HepG2 (cell line): ENCODE results near the gene SEC14L2. TPM values are rescaled to one million over a fixed set of nuclear protein-coding genes. Genes with fewer than 3 reads are reported as not detected.

ENCODE experiments used
- ATAC-seq: fragments of 200-7000 bp; cut with Tn5 transposase; 3 replicates; pipeline ENCODE4 v1.9.1; 2020; ENCODE audit warnings: mild to moderate bottlenecking, moderate library complexity
- BruUV-seq: library from RNA; stranded (reverse); fragments of 400-500 nt; replicated peaks from 2 replicates; lab custom pipeline; 2021; lab: Mats Ljungman, UMichigan
- CTCF ChIA-PET: fragments of 300-600 bp; formaldehyde crosslinking; extraction: SDS; loops from one replicate; lab custom pipeline; 2021; ENCODE audit warnings: low total read pairs, inconsistent platforms, low intra/inter-chr PET ratio; lab: Yijun Ruan, JAX
- POLR2A ChIA-PET: fragments of 350-600 bp; sonication (Branson Sonifier 250); formaldehyde crosslinking; loops from one replicate; lab custom pipeline; 2020; ENCODE audit warnings: antibody characterized with exemption, inconsistent platforms; lab: Yijun Ruan, JAX
- DNase-seq: peaks from one replicate; pipeline ENCODE4 v3.0.0-alpha.2; 2015; ENCODE audit warnings: low spot score
- FAIRE-seq: peaks from 3 replicates; lab custom pipeline; 2011; peaks lifted over from hg19 to GRCh38; lab: Jason Lieb, UNC
- H2AFZ ChIP-seq: one replicate; pipeline ENCODE4 v1.6.1; 2011; ENCODE audit warnings: low read length, inconsistent platforms
- H3K27ac ChIP-seq: fragments of 300-600 bp; 3 replicates; pipeline ENCODE4 v1.8.0; 2011; ENCODE audit warnings: mixed run types, mild to moderate bottlenecking, mixed read lengths, low read length, inconsistent platforms; ENCODE audit not compliant: insufficient read depth; ENCODE audit errors: extremely low read length
- H3K27me3 ChIP-seq, 2 experiments: fragments of 200-600 bp in 1 of 2; 2 replicates in 1 of 2; 3 replicates in 1 of 2; pipeline versions ENCODE4 v1.6.0 to v1.8.0; 2011; ENCODE audit warnings: low read length in 2 of 2, mild to moderate bottlenecking in 2 of 2, moderate library complexity in 2 of 2, inconsistent platforms in 1 of 2; ENCODE audit not compliant: insufficient read depth in 2 of 2, control insufficient read depth in 1 of 2
- H3K36me3 ChIP-seq, 2 experiments: fragments of 200-600 bp in 1 of 2; replicated peaks in 1 of 2; 2 replicates in 1 of 2; 3 replicates in 1 of 2; pipeline versions ENCODE4 v1.5.1 to v1.8.0; 2011; ENCODE audit warnings: low read length in 2 of 2, inconsistent platforms in 1 of 2; ENCODE audit not compliant: insufficient read depth in 2 of 2, control insufficient read depth in 1 of 2
- H3K4me1 ChIP-seq: 2 replicates; pipeline ENCODE4 v1.5.1; 2012; ENCODE audit warnings: low read length, inconsistent platforms; ENCODE audit not compliant: insufficient read depth
- H3K4me2 ChIP-seq: 2 replicates; pipeline ENCODE4 v1.6.0; 2011; ENCODE audit warnings: low read depth, low read length, inconsistent platforms
- H3K4me3 ChIP-seq, 3 experiments: fragments of 200-600 bp in 1 of 3; sonication (generic), shearing (Covaris generic) in 1 of 3; replicated peaks in 1 of 3; 2 replicates each; pipeline ENCODE4 v1.5.1; 2011 to 2016; ENCODE audit warnings: low read length in 3 of 3, inconsistent platforms in 2 of 3, low read depth in 2 of 3, mild to moderate bottlenecking in 2 of 3, control low read depth in 1 of 3, mixed read lengths in 1 of 3; ENCODE audit not compliant: insufficient read depth in 1 of 3
- H3K79me2 ChIP-seq: one replicate; pipeline ENCODE4 v1.6.1; 2011; ENCODE audit warnings: low read length, inconsistent platforms; ENCODE audit not compliant: insufficient read depth
- H3K9ac ChIP-seq: 2 replicates; pipeline ENCODE4 v1.6.0; 2011; ENCODE audit warnings: mild to moderate bottlenecking, low read depth, low read length, inconsistent platforms; ENCODE audit not compliant: insufficient read depth
- H3K9me3 ChIP-seq: 2 replicates; pipeline ENCODE4 v1.5.1; 2012; ENCODE audit warnings: mild to moderate bottlenecking, low read length
- H4K20me1 ChIP-seq: 2 replicates; pipeline ENCODE4 v1.6.0; 2011; ENCODE audit warnings: inconsistent platforms, mild to moderate bottlenecking, low read length, moderate library complexity; ENCODE audit not compliant: insufficient read depth
- BHLHE40 ChIP-seq: IDR thresholded peaks from 2 replicates; pipeline ENCODE4 v1.6.1; 2011; ENCODE audit warnings: low read length, improper control_type of control experiment
- HOXA9 ChIP-seq: sonication (generic); formaldehyde crosslinking; IDR thresholded peaks from 2 replicates; pipeline ENCODE4 v1.8.1; 2022; ENCODE audit warnings: missing genetic modification reagents, mild to moderate bottlenecking, moderate library complexity, borderline replicate concordance
- KLF12 ChIP-seq: sonication (generic); formaldehyde crosslinking; IDR thresholded peaks from 2 replicates; pipeline ENCODE4 v1.4.0; 2020; ENCODE audit warnings: missing genetic modification reagents, borderline replicate concordance
- NFE2 ChIP-seq: sonication (generic); formaldehyde crosslinking; IDR thresholded peaks from 2 replicates; pipeline ENCODE4 v1.4.0; 2020; ENCODE audit warnings: missing genetic modification reagents
- NR2C2 ChIP-seq: sonication (generic); formaldehyde crosslinking; IDR thresholded peaks from 2 replicates; pipeline ENCODE4 v1.4.0; 2020; ENCODE audit warnings: missing genetic modification reagents, mild to moderate bottlenecking, moderate library complexity, borderline replicate concordance
- SP4 ChIP-seq: sonication (generic); formaldehyde crosslinking; IDR thresholded peaks from 2 replicates; pipeline ENCODE4 v1.8.1; 2023; ENCODE audit warnings: mild to moderate bottlenecking, missing genetic modification reagents
- TFDP2 ChIP-seq: sonication (generic); formaldehyde crosslinking; IDR thresholded peaks from 2 replicates; pipeline ENCODE4 v1.4.0; 2020; ENCODE audit warnings: missing genetic modification reagents
- ZNF260 ChIP-seq: sonication (generic); formaldehyde crosslinking; IDR thresholded peaks from 2 replicates; pipeline ENCODE4 v1.4.0; 2020; ENCODE audit warnings: missing genetic modification reagents, low read depth, mild to moderate bottlenecking, borderline replicate concordance
- ZNF264 ChIP-seq: sonication (generic); formaldehyde crosslinking; IDR thresholded peaks from 2 replicates; pipeline ENCODE4 v1.4.0; 2020; ENCODE audit warnings: missing genetic modification reagents
- ZNF720 ChIP-seq: sonication (generic); formaldehyde crosslinking; IDR thresholded peaks from 2 replicates; pipeline ENCODE4 v1.4.0; 2020; ENCODE audit warnings: missing genetic modification reagents
- WGBS: methylation state at CpG from one replicate; pipeline ENCODE4 v1.1.6; 2017; ENCODE audit warnings: low lambda C conversion rate; 5-methylcytosine and 5-hydroxymethylcytosine counted together
- in situ Hi-C: cut with HindIII; loops from 2 replicates; pipeline ENCODE4 v1.10.0; 2017; ENCODE audit warnings: low pct_unique_long_range_greater_than_20kb; ENCODE audit not compliant: extremely low pct_ligation_motif_present
- intact Hi-C: fragments of 100-400 bp; cut with micrococcal nuclease; formaldehyde crosslinking; loops from one replicate; pipeline ENCODE4 v1.10.0; 2022; ENCODE audit not compliant: unreplicated experiment
- polyA plus RNA-seq, 8 experiments: library from polyadenylated mRNA; depleted of rRNA in 3 of 8; stranded (reverse) in 7 of 8; unstranded in 1 of 8; fragments of >200 nt; fragmentation: Illumina TruSeq in 4 of 8; extraction: Trizol in 4 of 8; gene quantifications; 2 replicates each; pipeline versions ENCODE4 v1.2.1 to v1.2.3, GENCODE V29; 2011 to 2016; ENCODE audit warnings: low read depth in 4 of 8, missing spikeins in 1 of 8, mixed read lengths in 1 of 8; ENCODE audit not compliant: insufficient read depth in 1 of 8
- total RNA-seq, 5 experiments: library from RNA; depleted of rRNA; stranded (reverse); fragments of >200 nt; fragmentation: Illumina TruSeq; extraction: Trizol; gene quantifications; 2 replicates each; pipeline ENCODE4 v1.2.3, GENCODE V29; 2016; ENCODE audit warnings: low read depth in 1 of 5

The SEC14L2 gene
- total and polyA plus RNA-seq, 2 of the 13 experiments (the other 11 are each of a cell fraction or from before 2014, with no cell fraction given) = 4.1 to 5.1 TPM

- ChIA-PET CTCF (no interaction called here), POLR2A (interaction anchor here (2.1 to 6.5 kb wide), 2 partner anchors 10 to 17 kb away, joined by 9 to 65 read pairs; partner anchors contain the start of gene SEC14L2)
- no peaks in the 10 kb centered on the region for H3K27me3 ChIP-seq
- intact Hi-C loops = no loop called here
- TF ChIP-seq KLF12 (CRISPR knock-in tag) (no peak), ZNF720 (CRISPR knock-in tag) (no peak), BHLHE40 (no peak), SP4 (CRISPR knock-in tag) (no peak), NFE2 (CRISPR knock-in tag) (no peak), TFDP2 (no peak), ZNF264 (CRISPR knock-in tag) (no peak), HOXA9 (CRISPR knock-in tag) (no peak), NR2C2 (no peak), ZNF260 (no peak)
- no peak overlapping the region for H3K4me2 ChIP-seq
- DNase-seq = no peak
- H3K4me3 ChIP-seq = no peak overlapping the region
- peaks cover 60% of the 10 kb centered on the region for H3K4me1 ChIP-seq
- no peak for FAIRE-seq
- H3K79me2 ChIP-seq = no peaks in the 10 kb centered on the region
- BruUV-seq = no TSS peak
- WGBS = 96% methylated on average over 6 of the region's 6 CpGs
- H3K36me3 ChIP-seq = peaks cover 7 to 25% of the 10 kb centered on the region in 2 experiments; a peak in 4 of 5 replicates
- peak overlapping the region; percentile 38 for H3K27ac ChIP-seq
- no peak overlapping the region for H3K9ac ChIP-seq
- H3K9me3 ChIP-seq = no peaks in the 10 kb centered on the region
- in situ Hi-C loops = no loop called here
- no peaks in the 10 kb centered on the region for H4K20me1 ChIP-seq
- no peak for ATAC-seq
- no peak overlapping the region for H2AFZ ChIP-seq
Observed at GRCh38 chr22:30406400-30406799, 9.6 kb downstream of the SEC14L2 start.
